ENCODE measurements around the gene SLC11A1.

The SLC11A1 gene

DNA sequence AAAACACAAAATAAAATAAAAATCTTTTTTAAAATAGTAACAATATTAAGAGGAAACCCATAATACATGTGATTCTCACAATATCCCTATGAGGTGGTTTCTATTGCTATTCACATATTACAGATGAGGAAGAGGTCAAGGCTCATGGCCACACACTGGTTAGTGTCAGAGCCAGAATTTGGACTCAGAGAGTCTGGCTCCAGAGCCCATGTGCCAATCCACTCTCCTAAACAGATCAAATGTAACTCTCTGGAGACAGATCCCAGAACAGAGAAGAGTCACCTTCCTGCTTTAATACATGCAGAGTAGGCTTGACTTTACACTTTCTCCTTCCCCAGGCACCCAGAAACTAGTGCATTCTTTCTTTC, 10.1 kb upstream of the SLC11A1 start:
- TF ChIP-seq, protein P1, sequence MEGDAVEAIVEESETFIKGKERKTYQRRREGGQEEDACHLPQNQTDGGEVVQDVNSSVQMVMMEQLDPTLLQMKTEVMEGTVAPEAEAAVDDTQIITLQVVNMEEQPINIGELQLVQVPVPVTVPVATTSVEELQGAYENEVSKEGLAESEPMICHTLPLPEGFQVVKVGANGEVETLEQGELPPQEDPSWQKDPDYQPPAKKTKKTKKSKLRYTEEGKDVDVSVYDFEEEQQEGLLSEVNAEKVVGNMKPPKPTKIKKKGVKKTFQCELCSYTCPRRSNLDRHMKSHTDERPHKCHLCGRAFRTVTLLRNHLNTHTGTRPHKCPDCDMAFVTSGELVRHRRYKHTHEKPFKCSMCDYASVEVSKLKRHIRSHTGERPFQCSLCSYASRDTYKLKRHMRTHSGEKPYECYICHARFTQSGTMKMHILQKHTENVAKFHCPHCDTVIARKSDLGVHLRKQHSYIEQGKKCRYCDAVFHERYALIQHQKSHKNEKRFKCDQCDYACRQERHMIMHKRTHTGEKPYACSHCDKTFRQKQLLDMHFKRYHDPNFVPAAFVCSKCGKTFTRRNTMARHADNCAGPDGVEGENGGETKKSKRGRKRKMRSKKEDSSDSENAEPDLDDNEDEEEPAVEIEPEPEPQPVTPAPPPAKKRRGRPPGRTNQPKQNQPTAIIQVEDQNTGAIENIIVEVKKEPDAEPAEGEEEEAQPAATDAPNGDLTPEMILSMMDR (IDR thresholded peaks at IDR 0.05; ENCODE audit: insufficient read depth, low read depth, low read length, missing control alignments), result no peak
- H3K4me3 ChIP-seq (ENCODE audit: low read depth, low read length), result no peak overlapping the region
- no peak for DNase-seq (ENCODE audit: low read depth)

DNA sequence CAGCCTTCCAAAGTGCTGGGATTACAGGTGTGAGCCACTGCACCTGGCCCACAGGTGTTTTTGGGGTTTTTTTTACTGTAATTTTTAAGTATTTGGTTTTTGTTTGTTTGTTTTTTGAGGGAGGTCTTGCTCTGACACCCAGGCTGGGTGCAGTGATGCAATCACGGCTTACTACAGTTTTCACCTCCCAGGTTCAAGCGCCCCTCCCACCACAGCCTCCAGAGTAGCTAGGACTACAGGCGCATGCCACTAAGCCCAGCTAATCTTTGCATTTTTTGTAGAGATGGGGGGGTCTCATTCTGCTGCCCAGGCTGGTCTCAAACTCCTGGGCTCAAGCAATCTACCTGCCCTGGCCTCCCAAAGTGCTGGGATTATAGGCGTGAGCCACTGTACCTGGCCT, 7.3 kb upstream of the SLC11A1 start:
- no peak overlapping the region for H3K4me3 ChIP-seq (ENCODE audit: low read depth, low read length)
- TF ChIP-seq, protein P1 (IDR thresholded peaks at IDR 0.05; ENCODE audit: insufficient read depth, low read depth, low read length, missing control alignments), result no peak
- DNase-seq (ENCODE audit: low read depth), result no peak

DNA sequence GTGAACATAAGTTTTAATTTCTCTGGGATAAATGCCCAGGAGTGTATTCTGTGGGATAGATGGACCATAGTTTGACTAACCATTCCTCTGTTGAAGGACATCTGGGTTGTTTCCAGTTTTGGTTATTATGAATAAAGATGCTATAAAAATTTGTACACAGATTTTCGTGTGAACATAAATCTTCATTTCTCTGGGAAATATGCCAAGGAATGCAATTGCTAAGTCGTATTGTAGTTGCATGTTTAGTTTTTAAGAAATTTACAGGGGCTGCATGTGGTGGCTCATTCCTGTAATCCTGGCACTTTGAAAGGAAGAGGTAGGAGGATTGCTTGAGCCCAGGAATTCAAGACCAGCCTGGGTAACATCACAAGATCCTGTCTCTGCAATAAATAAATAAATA, 6.9 kb upstream of the SLC11A1 start:
- TF ChIP-seq, protein P1 (IDR thresholded peaks at IDR 0.05; ENCODE audit: insufficient read depth, low read depth, low read length, missing control alignments), result no peak
- DNase-seq (ENCODE audit: low read depth), result no peak
- H3K4me3 ChIP-seq (ENCODE audit: low read depth, low read length), result no peak overlapping the region

DNA sequence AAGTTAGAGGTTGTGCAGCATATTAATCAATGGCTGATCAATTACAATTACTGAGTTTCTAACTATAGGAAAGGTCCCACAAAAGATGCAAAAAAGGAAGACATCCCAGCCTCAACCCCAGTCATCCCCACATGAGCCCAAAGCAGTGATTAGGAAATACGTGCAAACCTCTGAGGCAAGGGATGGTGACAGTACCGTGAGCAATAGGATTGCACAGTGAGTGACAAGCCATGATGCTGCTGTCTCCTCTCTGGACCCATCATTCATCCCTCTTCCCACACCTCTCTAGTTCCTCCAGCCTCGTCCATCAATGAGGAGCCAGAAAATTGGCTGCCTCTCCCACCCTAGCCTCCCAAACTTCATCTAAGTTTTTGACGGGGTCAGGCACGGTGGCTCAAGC, 4.0 kb upstream of the SLC11A1 start:
- TF ChIP-seq, protein P1 (IDR thresholded peaks at IDR 0.05; ENCODE audit: insufficient read depth, low read depth, low read length, missing control alignments), result no peak
- no peak overlapping the region for H3K4me3 ChIP-seq (ENCODE audit: low read depth, low read length)
- no peak for DNase-seq (ENCODE audit: low read depth)

DNA sequence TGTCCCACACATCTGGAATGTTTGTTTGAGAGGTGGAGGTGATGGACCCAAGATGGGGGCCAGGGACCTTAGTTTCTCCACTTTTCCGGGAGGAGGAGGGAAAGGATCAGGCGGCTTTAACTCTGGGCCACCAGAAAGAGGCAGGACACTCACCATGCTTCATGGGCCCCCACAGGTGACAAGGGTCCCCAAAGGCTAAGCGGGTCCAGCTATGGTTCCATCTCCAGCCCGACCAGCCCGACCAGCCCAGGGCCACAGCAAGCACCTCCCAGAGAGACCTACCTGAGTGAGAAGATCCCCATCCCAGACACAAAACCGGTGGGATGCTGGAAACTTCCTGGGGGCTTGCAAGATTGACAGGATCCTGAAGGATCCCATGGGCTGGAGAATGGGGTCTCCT, 712 bp downstream of the SLC11A1 start:
- TF ChIP-seq, protein P1 (IDR thresholded peaks at IDR 0.05; ENCODE audit: insufficient read depth, low read depth, low read length, missing control alignments), result no peak
- no peak for DNase-seq (ENCODE audit: low read depth)
- no peak overlapping the region for H3K4me3 ChIP-seq (ENCODE audit: low read depth, low read length)

DNA sequence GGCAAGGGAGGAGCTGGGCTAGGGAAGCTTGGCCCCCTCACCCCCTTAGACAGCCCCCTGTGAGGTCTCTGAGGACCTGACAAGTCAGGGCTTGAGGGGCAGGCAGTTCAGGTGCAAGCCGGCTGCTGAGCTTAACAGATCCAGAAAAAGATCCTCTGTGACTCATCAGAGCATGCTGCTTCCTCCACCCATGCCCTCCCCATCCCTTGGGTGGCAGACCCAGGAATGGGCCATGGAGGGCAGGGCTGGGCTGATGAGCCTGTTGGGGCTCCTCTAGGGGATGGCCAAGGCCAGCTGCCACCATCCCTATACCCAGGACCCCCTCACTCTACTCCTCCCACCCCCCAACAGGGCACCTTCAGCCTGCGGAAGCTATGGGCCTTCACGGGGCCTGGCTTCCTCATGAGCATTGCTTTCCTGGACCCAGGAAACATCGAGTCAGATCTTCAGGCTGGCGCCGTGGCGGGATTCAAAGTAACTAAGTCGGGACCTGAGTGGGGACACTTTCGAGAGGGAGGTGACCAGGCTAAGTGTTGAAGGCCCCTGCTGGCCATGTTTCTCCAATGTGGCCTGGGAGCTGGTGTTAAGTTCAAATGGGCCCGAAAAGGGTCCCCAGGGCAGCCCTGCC, 1.9 kb downstream of the SLC11A1 start:
- TF ChIP-seq, protein P1 (IDR thresholded peaks at IDR 0.05; ENCODE audit: insufficient read depth, low read depth, low read length, missing control alignments), result no peak
- H3K4me3 ChIP-seq (ENCODE audit: low read depth, low read length), result no peak overlapping the region

DNA sequence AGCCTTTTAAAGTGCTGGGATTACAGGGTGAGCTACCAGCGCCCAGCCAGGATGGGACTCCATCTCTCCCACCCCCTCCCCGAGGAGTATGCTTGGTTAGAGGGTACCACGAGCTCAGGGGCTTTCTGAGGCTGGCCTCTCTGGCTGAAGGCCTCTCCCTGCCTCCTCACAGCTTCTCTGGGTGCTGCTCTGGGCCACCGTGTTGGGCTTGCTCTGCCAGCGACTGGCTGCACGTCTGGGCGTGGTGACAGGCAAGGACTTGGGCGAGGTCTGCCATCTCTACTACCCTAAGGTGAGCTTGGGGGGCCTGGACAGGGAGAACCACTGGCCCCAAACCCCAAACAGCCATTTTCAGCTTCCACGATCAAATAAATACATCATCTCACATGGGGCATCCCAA, 2.9 kb downstream of the SLC11A1 start:
- DNase-seq (ENCODE audit: low read depth), result no peak
- no peak overlapping the region for H3K4me3 ChIP-seq (ENCODE audit: low read depth, low read length)
- TF ChIP-seq, protein P1 (IDR thresholded peaks at IDR 0.05; ENCODE audit: insufficient read depth, low read depth, low read length, missing control alignments), result no peak

More for the DNA sequence above, 1.9 kb downstream of the SLC11A1 start:
- DNase-seq (ENCODE audit: low read depth), result no peak
